MG63 (cell line): ENCODE data around the gene HVCN1. TPM values are rescaled to one million over a fixed set of nuclear protein-coding genes. Genes with fewer than 3 reads are reported as not detected.

ENCODE experiments used
- DNase-seq: peaks from one replicate; pipeline ENCODE4 v3.0.0-alpha.2; 2020
- H3K27me3 ChIP-seq: fragments of 250-450 bp; sonication (Bioruptor Pico); 2 replicates; pipeline ENCODE4 v1.5.1; 2020; ENCODE audit warnings: mild to moderate bottlenecking, moderate library complexity
- H3K36me3 ChIP-seq: fragments of 250-450 bp; sonication (Bioruptor Pico); 2 replicates; pipeline ENCODE4 v1.5.1; 2020; ENCODE audit warnings: mild to moderate bottlenecking, moderate library complexity
- H3K4me3 ChIP-seq: fragments of 250-450 bp; sonication (Bioruptor Pico); 2 replicates; pipeline ENCODE4 v1.5.1; 2020; ENCODE audit warnings: mild to moderate bottlenecking, moderate library complexity
- H3K9me3 ChIP-seq: fragments of 250-450 bp; sonication (Bioruptor Pico); 2 replicates; pipeline ENCODE4 v1.5.1; 2020; ENCODE audit warnings: mild to moderate bottlenecking, moderate library complexity
- total RNA-seq: library from RNA; depleted of rRNA; stranded (reverse); fragments of >200 nt; shearing (Covaris generic); gene quantifications from 2 replicates; pipeline ENCODE4 v1.2.3, GENCODE V29; 2014; ENCODE audit warnings: low replicate concordance

HVCN1 gene
- total RNA-seq, 1 experiment from 2014 or later = not detected

DNA sequence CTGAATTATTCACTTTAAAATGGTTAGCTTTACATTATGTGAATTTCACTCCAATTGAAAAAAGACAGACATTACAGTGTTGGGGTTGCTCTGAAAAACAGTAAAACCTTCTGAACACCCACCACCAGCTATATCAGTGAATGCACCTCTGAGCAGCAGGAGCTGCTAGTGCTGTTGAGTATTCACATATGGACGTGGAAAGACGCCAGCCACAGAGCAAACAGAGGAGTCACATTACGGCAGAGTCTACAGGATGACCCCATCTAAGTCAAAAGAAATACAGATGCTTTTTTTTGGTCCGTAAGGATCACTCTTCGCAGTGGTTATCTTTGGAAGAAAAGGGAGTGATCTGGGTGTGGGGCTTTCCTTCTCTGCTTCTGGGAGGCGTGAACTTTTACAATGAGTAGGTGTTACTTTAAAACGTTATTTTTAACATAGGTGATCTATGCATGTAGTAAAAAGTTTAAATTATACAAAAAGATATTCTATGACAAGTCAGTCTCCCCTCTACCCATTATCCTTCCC, 4.5 kb downstream of the HVCN1 start:
- no peak overlapping the region for H3K4me3 ChIP-seq
- H3K9me3 ChIP-seq = no peaks in the 10 kb centered on the region
- no peaks in the 10 kb centered on the region for H3K36me3 ChIP-seq
- no peak for DNase-seq
- peaks cover 7% of the 10 kb centered on the region; the same call in 1 of the 2 replicates for H3K27me3 ChIP-seq

DNA sequence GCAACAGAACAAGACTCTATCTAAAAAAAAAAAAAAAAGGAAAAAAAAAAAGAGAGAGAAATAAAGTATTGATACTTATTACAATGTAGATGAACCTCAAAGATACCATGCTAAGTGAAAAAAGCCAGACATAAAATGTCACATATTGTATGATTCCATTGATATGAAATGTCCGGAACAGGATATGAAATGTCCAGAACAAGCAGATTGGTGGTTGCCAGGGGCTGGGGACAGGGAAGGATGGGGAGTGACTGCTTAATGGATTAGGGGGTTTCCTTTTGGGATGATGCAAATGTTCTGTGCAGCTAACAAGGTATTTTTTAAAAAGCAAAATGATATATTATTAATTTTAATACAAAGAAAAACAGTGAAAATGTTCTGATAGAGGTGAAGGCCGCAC, 5.0 kb downstream of the HVCN1 start:
- Histone ChIP-seq H3K4me3 (no peak overlapping the region), H3K27me3 (peaks cover 7% of the 10 kb centered on the region; the same call in 1 of the 2 replicates)
- DNase-seq = no peak

GRCh38 chr12:110680032-110680431, 8.9 kb downstream of the HVCN1 start:
- no peak for DNase-seq
- H3K36me3 ChIP-seq = no peaks in the 10 kb centered on the region

More for the DNA sequence above, 5.0 kb downstream of the HVCN1 start:
- no peaks in the 10 kb centered on the region for H3K9me3 ChIP-seq
- H3K36me3 ChIP-seq = no peaks in the 10 kb centered on the region

GRCh38 chr12:110679201-110679600, 9.7 kb downstream of the HVCN1 start:
- no peaks in the 10 kb centered on the region for H3K36me3 ChIP-seq
- no peak overlapping the region for H3K4me3 ChIP-seq
- H3K9me3 ChIP-seq = no peaks in the 10 kb centered on the region
- H3K27me3 ChIP-seq = no peaks in the 10 kb centered on the region
- DNase-seq = no peak

More at GRCh38 chr12:110680032-110680431, 8.9 kb downstream of the HVCN1 start:
- H3K9me3 ChIP-seq = no peaks in the 10 kb centered on the region
- no peaks in the 10 kb centered on the region for H3K27me3 ChIP-seq
- no peak overlapping the region for H3K4me3 ChIP-seq

GRCh38 chr12:110677982-110678381, 10.9 kb downstream of the HVCN1 start:
- H3K27me3 ChIP-seq = no peaks in the 10 kb centered on the region
- no peaks in the 10 kb centered on the region for H3K9me3 ChIP-seq
- DNase-seq = no peak
- no peaks in the 10 kb centered on the region for H3K36me3 ChIP-seq
- no peak overlapping the region for H3K4me3 ChIP-seq

- no peak for DNase-seq
- Histone ChIP-seq H3K4me3 (no peak overlapping the region), H3K9me3 (no peaks in the 10 kb centered on the region), H3K27me3 (no peaks in the 10 kb centered on the region), H3K36me3 (no peaks in the 10 kb centered on the region)
Observed at GRCh38 chr12:110677206-110677911, 11.6 kb downstream of the HVCN1 start.

GRCh38 chr12:110676171-110676570, 12.7 kb downstream of the HVCN1 start:
- Histone ChIP-seq H3K27me3 (no peaks in the 10 kb centered on the region), H3K9me3 (no peaks in the 10 kb centered on the region), H3K36me3 (no peaks in the 10 kb centered on the region), H3K4me3 (no peak overlapping the region)
- DNase-seq = no peak

DNA sequence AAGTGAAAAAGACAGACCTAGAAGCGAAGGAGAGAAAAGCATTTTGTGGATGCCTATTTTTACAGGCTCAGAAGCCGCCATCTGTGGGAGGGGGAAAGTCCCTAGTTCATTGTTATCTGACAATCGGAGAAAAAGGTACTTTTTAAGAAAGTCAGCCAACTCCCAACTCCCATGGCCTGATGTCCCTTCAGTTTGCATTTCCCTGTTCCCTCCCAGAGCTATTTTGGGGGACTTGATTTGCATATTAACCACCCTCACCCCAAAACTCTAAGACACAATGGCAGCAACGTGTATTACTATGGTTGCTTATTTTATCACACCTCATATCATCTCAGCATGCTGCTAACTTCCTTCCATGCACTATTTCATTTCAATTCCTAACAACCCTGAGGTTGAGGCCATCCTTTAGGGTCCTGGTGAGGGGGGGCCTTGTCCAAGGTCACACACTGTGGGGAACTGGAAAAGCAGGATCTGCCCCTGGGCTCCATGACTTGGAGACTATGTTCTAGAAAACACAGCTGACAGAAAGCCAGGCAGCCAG, 18.7 kb downstream of the HVCN1 start:
- Histone ChIP-seq H3K27me3 (no peaks in the 10 kb centered on the region), H3K36me3 (no peaks in the 10 kb centered on the region), H3K9me3 (no peaks in the 10 kb centered on the region), H3K4me3 (no peak overlapping the region)
- no peak for DNase-seq

GRCh38 chr12:110669193-110669502, 19.8 kb downstream of the HVCN1 start:
- Histone ChIP-seq H3K4me3 (no peak overlapping the region), H3K36me3 (no peaks in the 10 kb centered on the region), H3K27me3 (no peaks in the 10 kb centered on the region), H3K9me3 (no peaks in the 10 kb centered on the region)
- no peak for DNase-seq

DNA sequence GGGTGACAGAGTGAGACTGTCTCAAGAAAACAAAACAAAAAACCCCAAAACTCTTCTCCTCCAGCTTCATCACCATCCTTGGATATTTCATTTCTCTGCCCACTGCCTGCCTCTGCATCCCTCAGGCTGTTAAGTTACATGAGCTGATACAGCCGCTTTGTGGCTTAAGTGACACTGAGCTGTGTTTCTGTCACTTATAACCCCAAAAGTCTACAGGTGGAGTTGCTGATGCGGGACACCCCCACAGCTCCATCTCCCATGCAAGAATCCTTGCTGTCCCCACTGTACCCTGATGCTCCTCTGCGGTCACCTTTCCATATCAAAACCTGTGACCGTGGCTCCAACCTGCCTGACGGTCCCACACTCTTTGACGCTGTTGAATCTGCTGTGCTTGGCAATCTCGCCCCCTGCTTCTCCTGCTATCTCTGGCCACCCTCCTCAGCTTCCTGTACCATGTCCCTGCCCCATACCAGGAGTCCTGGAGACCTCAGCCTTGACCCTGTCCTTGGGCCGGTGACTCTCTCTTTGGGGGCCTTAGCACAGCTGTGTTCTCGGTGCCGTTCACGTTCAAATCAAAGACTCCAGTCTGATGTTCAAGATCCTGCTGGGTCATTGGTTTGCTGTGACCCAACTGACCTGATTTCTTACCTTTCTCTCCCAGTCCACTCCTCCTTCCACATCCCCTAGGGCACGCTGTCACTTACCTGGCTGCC, 20.3 kb downstream of the HVCN1 start:
- Histone ChIP-seq H3K4me3 (no peak overlapping the region), H3K36me3 (no peaks in the 10 kb centered on the region), H3K27me3 (no peaks in the 10 kb centered on the region), H3K9me3 (no peaks in the 10 kb centered on the region)
- no peak for DNase-seq

DNA sequence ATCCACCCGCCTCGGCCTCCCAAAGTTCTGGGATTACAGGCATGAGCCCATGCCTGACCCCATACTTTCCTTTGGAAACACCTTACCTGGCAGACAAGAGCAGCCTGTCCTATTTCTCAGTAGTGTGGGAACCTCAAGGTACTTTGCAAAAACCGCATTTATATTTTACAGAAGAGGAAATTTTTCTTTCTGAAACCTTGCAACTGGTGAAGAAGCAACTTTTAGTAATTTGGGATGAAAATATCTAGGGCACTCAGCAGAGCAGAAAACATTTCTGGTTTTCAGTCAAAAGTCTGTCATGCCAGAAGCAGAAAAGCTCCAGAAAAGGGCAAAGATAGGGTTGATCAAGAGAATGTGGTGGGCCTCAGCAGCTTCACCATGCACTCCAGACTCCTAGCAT, 21.2 kb downstream of the HVCN1 start:
- Histone ChIP-seq H3K27me3 (no peaks in the 10 kb centered on the region), H3K9me3 (no peaks in the 10 kb centered on the region), H3K36me3 (no peaks in the 10 kb centered on the region), H3K4me3 (no peak overlapping the region)
- DNase-seq = no peak

DNA sequence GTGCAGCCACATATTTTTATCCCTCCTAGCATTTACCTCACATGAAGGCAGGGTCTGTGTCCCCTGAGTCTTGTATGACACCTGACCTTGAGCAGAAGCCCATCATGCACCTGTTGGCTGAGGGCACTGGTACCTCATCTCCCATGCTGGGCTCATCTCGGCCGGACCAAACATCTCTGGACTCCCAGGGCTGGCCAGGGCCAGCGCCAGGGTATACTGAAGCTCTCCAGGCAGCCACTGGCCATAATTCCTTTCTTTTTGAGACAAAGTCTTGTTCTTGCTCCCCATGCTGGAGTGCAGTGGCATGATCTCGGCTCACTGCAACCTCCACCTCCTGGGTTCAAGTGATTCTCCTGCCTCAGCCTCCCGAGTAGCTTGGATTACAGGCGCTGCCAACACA, 22.0 kb downstream of the HVCN1 start:
- Histone ChIP-seq H3K9me3 (no peaks in the 10 kb centered on the region), H3K4me3 (no peak overlapping the region), H3K36me3 (no peaks in the 10 kb centered on the region), H3K27me3 (no peaks in the 10 kb centered on the region)
- DNase-seq = no peak

DNA sequence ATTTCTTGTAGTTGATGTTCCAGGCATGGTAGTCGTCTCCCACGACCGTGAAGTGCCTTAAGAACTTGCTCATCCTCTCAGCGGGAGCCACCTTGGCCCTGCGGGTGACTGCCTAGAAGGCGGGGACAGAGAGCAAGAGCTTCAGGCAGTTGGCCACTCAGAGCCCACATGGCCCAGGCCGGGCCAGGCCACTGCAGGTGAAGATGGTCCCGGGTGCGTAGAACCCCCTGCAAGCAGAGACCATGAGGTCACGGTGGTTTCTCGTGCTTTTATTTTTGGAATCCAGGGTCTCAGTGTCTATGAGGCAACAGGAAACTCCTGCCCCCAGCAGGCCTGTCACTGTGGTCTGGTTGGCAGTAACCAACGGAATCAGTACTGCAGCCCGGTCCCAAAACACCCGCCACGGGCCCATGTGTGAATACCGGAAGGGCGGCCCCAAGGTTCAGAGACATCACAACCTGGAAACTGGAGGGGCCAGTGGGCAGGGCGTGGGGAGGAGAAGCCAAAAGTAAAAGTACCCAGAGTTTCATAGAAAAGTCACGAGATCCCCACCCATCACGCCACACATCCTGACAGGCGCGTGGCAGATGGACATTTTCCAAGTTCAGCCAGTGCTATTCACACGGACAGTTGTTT, 27.5 kb downstream of the HVCN1 start:
- Histone ChIP-seq H3K27me3 (no peaks in the 10 kb centered on the region), H3K36me3 (no peaks in the 10 kb centered on the region), H3K9me3 (no peaks in the 10 kb centered on the region), H3K4me3 (no peak overlapping the region)
- no peak for DNase-seq

DNA sequence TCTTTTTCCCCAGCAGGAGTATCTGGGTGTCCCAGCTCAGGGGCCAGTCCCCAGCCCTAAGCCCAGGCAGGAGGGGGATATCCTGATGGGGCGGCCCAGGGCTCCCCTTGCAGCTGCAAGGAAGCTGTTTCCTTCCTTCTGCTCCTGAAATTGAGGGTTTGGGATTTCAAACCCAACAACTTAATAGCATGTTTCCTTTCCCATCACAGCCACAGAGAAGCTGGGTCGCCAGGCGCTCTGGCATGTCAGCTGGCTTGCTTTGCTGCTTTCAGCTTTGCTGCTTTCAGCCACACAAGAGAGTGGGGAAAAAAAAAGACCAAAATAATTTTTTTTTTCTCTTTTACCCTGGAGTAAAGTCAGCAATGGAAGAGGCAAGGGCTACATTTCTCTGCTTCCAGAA, 30.0 kb downstream of the HVCN1 start:
- DNase-seq = no peak
- H3K4me3 ChIP-seq = no peak overlapping the region
- no peaks in the 10 kb centered on the region for H3K9me3 ChIP-seq
- H3K27me3 ChIP-seq = no peaks in the 10 kb centered on the region
- H3K36me3 ChIP-seq = no peaks in the 10 kb centered on the region

- no peak for DNase-seq
- Histone ChIP-seq H3K4me3 (no peak overlapping the region), H3K27me3 (no peaks in the 10 kb centered on the region), H3K36me3 (no peaks in the 10 kb centered on the region), H3K9me3 (no peaks in the 10 kb centered on the region)
Observed at GRCh38 chr12:110658242-110658641, 30.7 kb downstream of the HVCN1 start.

DNA sequence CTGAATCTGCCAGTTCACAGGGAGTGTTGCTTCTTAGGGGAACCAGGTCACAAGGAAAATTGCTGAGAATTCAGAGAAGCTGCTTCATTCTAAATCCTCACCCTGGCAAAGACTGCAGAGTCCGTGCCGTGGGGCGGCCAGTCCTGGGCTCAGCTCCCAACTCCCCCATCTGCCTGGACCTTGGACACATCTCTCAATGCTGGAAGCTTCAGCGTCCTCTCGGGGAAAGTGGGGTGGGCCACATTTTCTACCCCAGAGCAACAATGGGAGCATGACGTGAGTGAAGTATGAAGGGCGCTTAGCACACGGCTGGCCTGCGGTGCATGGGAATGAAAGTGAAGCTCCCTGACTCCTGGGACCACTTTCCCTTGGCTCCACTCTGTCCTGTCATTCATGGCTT, 31.2 kb downstream of the HVCN1 start:
- no peak for DNase-seq
- no peak overlapping the region for H3K4me3 ChIP-seq
- H3K36me3 ChIP-seq = no peaks in the 10 kb centered on the region
- H3K27me3 ChIP-seq = no peaks in the 10 kb centered on the region
- H3K9me3 ChIP-seq = no peaks in the 10 kb centered on the region

GRCh38 chr12:110656071-110656655, 32.8 kb downstream of the HVCN1 start:
- Histone ChIP-seq H3K4me3 (no peak overlapping the region), H3K36me3 (no peaks in the 10 kb centered on the region), H3K27me3 (no peaks in the 10 kb centered on the region), H3K9me3 (no peaks in the 10 kb centered on the region)
- DNase-seq = no peak
